AG04449 (cell line): ENCODE measurements around the gene ZFP92.

Experiments used
- CTCF ChIA-PET: fragments of 350-600 bp; formaldehyde crosslinking; extraction: SDS; loops from one replicate; lab custom pipeline; 2021; ENCODE audit warnings: antibody characterized with exemption; lab: Yijun Ruan, JAX
- POLR2A ChIA-PET: fragments of 400-600, 350-600 bp; formaldehyde crosslinking; extraction: SDS; loops from one replicate; lab custom pipeline; 2020; ENCODE audit warnings: antibody characterized with exemption, inconsistent platforms; lab: Yijun Ruan, JAX
- DNase-seq: peaks from one replicate; pipeline ENCODE4 v3.0.0-alpha.2; 2010; ENCODE audit warnings: low read depth, low spot score
- H3K4me3 ChIP-seq: 2 replicates; pipeline ENCODE4 v1.5.1; 2011; ENCODE audit warnings: low read depth, mild to moderate bottlenecking, control low read depth, low read length
- TF ChIP-seq, protein P1 (sequence below): IDR thresholded peaks from one replicate; pipeline ENCODE4 v1.5.1; 2011; ENCODE audit warnings: mild to moderate bottlenecking, moderate library complexity, low read length, control low read depth, inconsistent platforms; ENCODE audit not compliant: insufficient read depth; ENCODE audit errors: missing control alignments

Gene ZFP92

DNA sequence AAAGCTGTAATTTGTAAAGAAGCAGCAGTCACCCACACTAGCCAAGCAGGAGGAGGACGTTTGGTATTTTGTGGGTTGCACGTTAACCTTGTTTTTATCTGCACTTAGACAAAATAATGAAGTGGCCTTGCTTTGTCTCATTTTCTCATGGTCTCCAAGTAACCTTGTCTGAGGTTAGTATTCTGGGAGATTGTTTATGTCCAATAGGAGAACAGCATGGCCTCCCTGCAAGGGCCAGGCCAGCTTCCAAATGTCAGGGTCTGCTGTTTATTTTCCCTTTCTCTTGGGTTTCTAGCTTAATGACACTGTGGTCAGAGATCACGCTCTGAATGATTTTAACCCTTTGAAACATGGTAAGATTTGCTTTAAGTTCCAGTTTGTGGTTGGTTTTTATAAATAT is 40.0 kb upstream of the ZFP92 start:
- POLR2A ChIA-PET: no interaction called here
- TF ChIP-seq, protein P1, sequence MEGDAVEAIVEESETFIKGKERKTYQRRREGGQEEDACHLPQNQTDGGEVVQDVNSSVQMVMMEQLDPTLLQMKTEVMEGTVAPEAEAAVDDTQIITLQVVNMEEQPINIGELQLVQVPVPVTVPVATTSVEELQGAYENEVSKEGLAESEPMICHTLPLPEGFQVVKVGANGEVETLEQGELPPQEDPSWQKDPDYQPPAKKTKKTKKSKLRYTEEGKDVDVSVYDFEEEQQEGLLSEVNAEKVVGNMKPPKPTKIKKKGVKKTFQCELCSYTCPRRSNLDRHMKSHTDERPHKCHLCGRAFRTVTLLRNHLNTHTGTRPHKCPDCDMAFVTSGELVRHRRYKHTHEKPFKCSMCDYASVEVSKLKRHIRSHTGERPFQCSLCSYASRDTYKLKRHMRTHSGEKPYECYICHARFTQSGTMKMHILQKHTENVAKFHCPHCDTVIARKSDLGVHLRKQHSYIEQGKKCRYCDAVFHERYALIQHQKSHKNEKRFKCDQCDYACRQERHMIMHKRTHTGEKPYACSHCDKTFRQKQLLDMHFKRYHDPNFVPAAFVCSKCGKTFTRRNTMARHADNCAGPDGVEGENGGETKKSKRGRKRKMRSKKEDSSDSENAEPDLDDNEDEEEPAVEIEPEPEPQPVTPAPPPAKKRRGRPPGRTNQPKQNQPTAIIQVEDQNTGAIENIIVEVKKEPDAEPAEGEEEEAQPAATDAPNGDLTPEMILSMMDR: no peak
- CTCF ChIA-PET: no interaction called here

DNA sequence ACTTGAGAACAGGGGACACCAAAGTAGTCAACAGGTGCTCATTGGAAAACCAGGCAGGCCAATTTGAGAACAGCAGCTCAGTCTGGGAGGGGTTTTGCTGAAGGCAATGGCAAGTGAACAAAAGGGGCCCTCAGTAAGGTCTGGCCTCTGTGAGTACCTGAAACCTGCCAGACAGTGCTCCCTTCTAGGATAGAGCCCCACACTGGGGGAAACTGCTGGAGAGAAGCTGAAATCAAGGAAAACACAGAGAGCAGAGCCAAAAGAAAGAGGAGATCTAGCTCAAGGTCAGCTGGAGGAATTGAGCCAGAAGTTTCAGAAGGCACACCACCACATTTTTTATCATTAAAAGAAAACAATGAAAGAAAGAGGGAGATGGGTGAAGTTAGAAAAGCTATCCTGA is 38.3 kb upstream of the ZFP92 start:
- no peak for DNase-seq
- POLR2A ChIA-PET: no interaction called here
- TF ChIP-seq, protein P1: no peak
- no peak overlapping the region for H3K4me3 ChIP-seq
- CTCF ChIA-PET: interaction anchor here (1.2 kb wide), 1 partner anchor 19 kb away, joined by 3 read pairs; no protein-coding TSS in a partner anchor

More for the DNA sequence above, 40.0 kb upstream of the ZFP92 start:
- DNase-seq: no peak
- H3K4me3 ChIP-seq: no peak overlapping the region

GRCh38 chrX:153374426-153374825 is 36.8 kb upstream of the ZFP92 start:
- POLR2A ChIA-PET: no interaction called here
- H3K4me3 ChIP-seq: no peak overlapping the region
- CTCF ChIA-PET: no interaction called here
- no peak for DNase-seq
- TF ChIP-seq, protein P1: no peak

DNA sequence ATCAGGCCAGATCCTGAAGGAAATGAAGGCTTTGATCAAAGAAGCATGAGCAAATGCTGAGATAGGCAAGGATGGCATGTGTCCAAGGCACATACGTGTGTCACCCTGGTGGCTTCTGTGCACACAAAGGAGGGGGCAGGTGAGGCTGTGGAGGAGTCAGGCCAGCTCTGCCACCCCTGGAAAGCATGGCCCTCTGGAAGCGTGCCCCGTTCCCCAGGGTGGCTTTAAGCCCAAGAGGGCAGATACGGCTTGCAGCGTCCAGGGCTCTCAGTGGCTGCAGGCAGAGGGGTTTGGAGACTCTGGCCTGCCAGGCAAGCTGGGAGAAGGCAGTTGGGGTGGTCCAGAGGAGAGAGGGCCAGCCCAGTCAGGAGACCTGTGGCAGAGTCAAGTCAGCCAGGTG is 35.7 kb upstream of the ZFP92 start:
- H3K4me3 ChIP-seq: no peak overlapping the region
- POLR2A ChIA-PET: no interaction called here
- no peak for DNase-seq
- TF ChIP-seq, protein P1: no peak
- CTCF ChIA-PET: no interaction called here

DNA sequence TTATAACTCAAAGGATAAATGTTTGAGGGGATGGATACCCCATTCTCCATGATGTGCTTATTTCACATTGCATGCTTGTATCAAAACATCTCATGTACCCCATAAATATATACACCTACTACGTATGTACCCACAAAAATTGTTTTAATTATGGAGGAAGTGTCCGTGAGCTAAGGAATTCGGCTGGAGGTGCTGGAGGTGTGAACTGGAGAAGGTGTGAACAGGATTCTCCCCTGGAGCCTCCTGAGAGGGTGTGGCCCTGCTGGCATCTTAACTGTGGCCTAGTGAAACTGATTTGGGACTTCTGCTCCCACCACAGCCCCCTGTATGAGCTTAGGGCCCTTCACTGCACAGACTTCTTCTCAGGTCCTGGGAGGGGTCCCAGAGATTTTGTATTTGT is 33.5 kb upstream of the ZFP92 start:
- ChIA-PET POLR2A (no interaction called here), CTCF (no interaction called here)

GRCh38 chrX:153378607-153379006 is 32.7 kb upstream of the ZFP92 start:
- DNase-seq: no peak
- POLR2A ChIA-PET: no interaction called here
- TF ChIP-seq, protein P1: no peak
- CTCF ChIA-PET: no interaction called here
- H3K4me3 ChIP-seq: no peak overlapping the region

More for the DNA sequence above, 33.5 kb upstream of the ZFP92 start:
- no peak overlapping the region for H3K4me3 ChIP-seq
- DNase-seq: no peak
- TF ChIP-seq, protein P1: no peak
